HAP-1 (cell line): ENCODE results near the gene CTRL.
A peak's percentile ranks its signal among the peaks of the same experiment; 100 is the strongest.
"Not testable (repeated sequence)": the region's sequence is repeated elsewhere in the genome, so short reads cannot be mapped to it uniquely, and the experiment has no call there.

Experiments
- DNase-seq, 2 experiments: peaks; one replicate each; pipeline ENCODE4 v3.0.0-alpha.2; 2016 to 2020; ENCODE audit warnings: low spot score in 2 of 2
- H3K27me3 ChIP-seq: fragments of 250-450 bp; sonication (Bioruptor Pico); 2 replicates; pipeline ENCODE4 v1.5.1; 2020; ENCODE audit warnings: low read depth, mild to moderate bottlenecking, moderate library complexity
- H3K36me3 ChIP-seq: fragments of 250-450 bp; sonication (Bioruptor Pico); replicated peaks from 2 replicates; pipeline ENCODE4 v1.5.1; 2020; ENCODE audit warnings: mild to moderate bottlenecking
- H3K4me1 ChIP-seq: fragments of 250-450 bp; sonication (Bioruptor Pico); 2 replicates; pipeline ENCODE4 v1.5.1; 2020; ENCODE audit warnings: mild to moderate bottlenecking
- H3K4me3 ChIP-seq: fragments of 250-450 bp; sonication (Bioruptor Pico); 2 replicates; pipeline ENCODE4 v1.5.1; 2020; ENCODE audit warnings: mild to moderate bottlenecking, moderate library complexity
- H3K9me3 ChIP-seq: fragments of 250-450 bp; sonication (Bioruptor Pico); 2 replicates; pipeline ENCODE4 v1.5.1; 2020; ENCODE audit warnings: mild to moderate bottlenecking, moderate library complexity
- in situ Hi-C: fragments of 300-500 bp; cut with MboI; formaldehyde crosslinking; loops from 3 replicates; pipeline ENCODE4 v1.14.3; 2020; ENCODE audit warnings: low sequenced_read_pairs, inconsistent platforms, mixed read lengths

CTRL gene

DNA sequence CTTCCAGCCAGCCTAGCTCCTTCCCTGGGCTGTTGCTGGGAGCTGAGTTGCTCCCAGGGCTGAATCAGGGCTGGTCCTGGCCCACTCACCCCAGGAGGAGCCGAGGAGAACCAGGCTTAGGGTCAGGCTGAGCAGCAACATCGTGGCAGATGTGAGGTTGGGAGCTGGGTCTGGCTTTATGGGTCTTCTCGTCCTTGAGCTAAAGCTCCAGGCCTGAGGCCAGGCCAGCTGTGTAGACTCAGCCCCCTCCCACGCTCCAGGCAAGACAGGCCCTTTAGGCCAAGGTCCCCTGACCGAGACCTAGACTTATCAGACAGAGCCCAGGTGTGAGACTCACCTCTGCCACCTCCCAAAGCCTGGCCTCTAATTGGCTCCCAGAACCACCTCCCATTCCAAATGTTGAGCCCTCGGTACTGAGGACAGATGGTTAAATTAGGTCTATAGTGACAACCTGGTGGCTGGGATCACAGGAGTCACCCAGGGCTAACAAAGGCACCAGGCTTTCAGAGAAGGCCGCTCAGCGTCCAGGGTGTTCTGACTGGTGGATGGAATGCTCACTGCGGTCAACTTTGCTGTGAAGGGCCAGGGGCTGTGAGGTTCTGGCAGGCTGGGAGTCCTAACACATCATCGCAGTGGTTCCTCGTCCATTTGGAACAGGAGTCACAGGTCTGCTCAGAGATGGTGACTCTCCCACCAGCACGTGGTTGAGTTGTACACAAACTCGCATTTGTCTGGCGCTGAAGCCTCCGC is at the start of gene CTRL:
Gene CTRL (minus strand): TSS at position 151 of the 750 bp plus-strand sequence. CDS start 10 bp downstream, at position 141.
- no peaks in the 10 kb centered on the region for H3K9me3 ChIP-seq
- DNase-seq, result no peak
- H3K4me1 ChIP-seq, result peaks cover 9% of the 10 kb centered on the region
- in situ Hi-C loops, result no loop called here
- no peaks in the 10 kb centered on the region for H3K27me3 ChIP-seq
- H3K36me3 ChIP-seq, result peaks cover 24% of the 10 kb centered on the region
- no peak within 1 kb of the TSS for H3K4me3 ChIP-seq

- no peaks in the 10 kb centered on the region for H3K27me3 ChIP-seq
- no peaks in the 10 kb centered on the region for H3K4me1 ChIP-seq
- DNase-seq, result no peak
- no peaks in the 10 kb centered on the region for H3K9me3 ChIP-seq
- no peaks in the 10 kb centered on the region for H3K36me3 ChIP-seq
- in situ Hi-C loops, result no loop called here
- no peak within 1 kb of the TSS for H3K4me3 ChIP-seq
Observed at GRCh38 chr16:67979955-67980678, 48.5 kb upstream of the CTRL start, which contains the start of gene DPEP3. TSS of gene DPEP3 (minus strand) at chr16:67980499. CDS start at chr16:67980380, 119 bp downstream.

DNA sequence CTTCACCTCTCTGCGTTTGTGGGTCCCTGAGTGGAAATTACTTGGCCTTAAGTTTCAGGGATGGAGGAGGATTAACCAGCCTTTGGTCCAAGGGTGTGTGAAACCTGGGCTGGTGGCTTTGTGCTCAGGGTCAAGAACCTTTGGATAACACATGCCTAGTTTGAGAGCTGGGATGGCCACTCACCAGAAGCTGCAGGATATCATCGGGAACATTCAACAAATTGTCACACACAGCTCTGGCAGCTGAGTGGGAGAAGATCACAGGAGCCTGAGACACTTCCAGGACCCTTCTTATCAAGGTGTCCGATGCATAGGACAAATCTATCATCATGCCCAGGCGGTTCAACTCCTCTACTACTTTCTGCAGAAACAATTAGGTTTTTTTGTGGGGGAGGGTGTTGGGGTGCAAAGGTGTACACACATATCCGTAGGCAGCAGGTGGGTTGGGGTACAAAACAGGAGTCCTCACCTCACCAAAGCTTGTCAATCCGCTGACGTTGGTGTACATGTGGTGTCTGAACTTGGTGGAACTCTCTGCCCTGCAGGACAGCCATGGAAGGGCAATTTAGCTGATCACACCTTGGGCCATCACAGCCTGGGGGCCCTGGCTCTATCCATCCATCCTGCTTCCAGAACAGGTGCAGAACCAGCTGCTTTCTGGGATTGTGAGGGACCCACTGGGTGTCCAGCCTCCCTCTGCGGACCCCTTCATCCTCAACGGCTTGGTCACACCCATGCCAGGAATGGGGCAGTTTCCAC is 46.0 kb upstream of the CTRL start:
- H3K4me3 ChIP-seq, result no peak overlapping the region
- in situ Hi-C loops, result no loop called here
- H3K36me3 ChIP-seq, result no peaks in the 10 kb centered on the region
- no peak for DNase-seq
- H3K27me3 ChIP-seq, result no peaks in the 10 kb centered on the region
- H3K9me3 ChIP-seq, result no peaks in the 10 kb centered on the region
- no peaks in the 10 kb centered on the region for H3K4me1 ChIP-seq

- in situ Hi-C loops, result no loop called here
- no peaks in the 10 kb centered on the region for H3K36me3 ChIP-seq
- H3K4me3 ChIP-seq, result no peak overlapping the region
- H3K27me3 ChIP-seq, result no peaks in the 10 kb centered on the region
- no peaks in the 10 kb centered on the region for H3K4me1 ChIP-seq
- no peak for DNase-seq
- H3K9me3 ChIP-seq, result no peaks in the 10 kb centered on the region
Observed at GRCh38 chr16:67977005-67977404, 45.3 kb upstream of the CTRL start.

DNA sequence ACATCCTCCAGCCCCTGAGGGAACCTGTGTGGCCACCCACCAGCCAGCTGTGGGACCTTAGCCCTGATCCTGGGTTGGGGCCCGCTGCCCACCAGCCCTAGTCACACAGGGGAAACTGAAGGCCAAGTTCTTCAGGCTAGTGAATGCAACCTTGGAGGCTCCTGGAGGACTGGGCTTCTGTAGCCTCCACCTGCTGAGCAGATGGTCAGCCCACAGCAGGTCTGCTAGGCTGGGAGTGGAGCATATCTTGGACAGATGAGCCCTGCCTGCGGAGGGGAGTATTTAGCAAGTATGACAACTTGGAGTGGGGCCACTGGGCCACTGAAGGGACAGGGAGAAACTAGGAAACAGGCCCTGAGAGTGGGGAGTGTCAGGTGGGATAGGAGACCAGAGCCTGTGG is 44.5 kb upstream of the CTRL start:
- DNase-seq, result no peak
- Histone ChIP-seq H3K27me3 (no peaks in the 10 kb centered on the region), H3K4me1 (no peaks in the 10 kb centered on the region), H3K36me3 (no peaks in the 10 kb centered on the region), H3K9me3 (no peaks in the 10 kb centered on the region), H3K4me3 (no peak overlapping the region)
- in situ Hi-C loops, result no loop called here

- Histone ChIP-seq H3K36me3 (no peaks in the 10 kb centered on the region), H3K9me3 (no peaks in the 10 kb centered on the region), H3K27me3 (no peaks in the 10 kb centered on the region), H3K4me1 (no peaks in the 10 kb centered on the region), H3K4me3 (no peak overlapping the region)
- in situ Hi-C loops, result no loop called here
- no peak for DNase-seq
Observed at GRCh38 chr16:67975321-67976105, 43.9 kb upstream of the CTRL start.

GRCh38 chr16:67972285-67972684 is 40.6 kb upstream of the CTRL start:
- H3K4me3 ChIP-seq, H3K36me3 ChIP-seq, DNase-seq, H3K4me1 ChIP-seq, H3K27me3 ChIP-seq, in situ Hi-C loops, H3K9me3 ChIP-seq: not testable (repeated sequence)

- H3K4me1 ChIP-seq, result peaks cover 9% of the 10 kb centered on the region
- DNase-seq, result no peak
- H3K36me3 ChIP-seq, result no peaks in the 10 kb centered on the region
- no peaks in the 10 kb centered on the region for H3K27me3 ChIP-seq
- no peak overlapping the region for H3K4me3 ChIP-seq
- no peaks in the 10 kb centered on the region for H3K9me3 ChIP-seq
- in situ Hi-C loops, result no loop called here
Observed at GRCh38 chr16:67971111-67971510, 39.4 kb upstream of the CTRL start.

GRCh38 chr16:67969254-67970039 is 37.8 kb upstream of the CTRL start:
- Histone ChIP-seq H3K27me3 (no peaks in the 10 kb centered on the region), H3K9me3 (no peaks in the 10 kb centered on the region), H3K4me1 (peaks cover 9% of the 10 kb centered on the region), H3K36me3 (no peaks in the 10 kb centered on the region), H3K4me3 (no peak overlapping the region; the same call in 1 of the 2 replicates)
- in situ Hi-C loops, result no loop called here
- no peak for DNase-seq

- peak; percentile 73 to 90 for DNase-seq
- H3K4me1 ChIP-seq, result peaks cover 9% of the 10 kb centered on the region
- in situ Hi-C loops, result no loop called here
- no peaks in the 10 kb centered on the region for H3K36me3 ChIP-seq
- H3K27me3 ChIP-seq, result no peaks in the 10 kb centered on the region
- no peaks in the 10 kb centered on the region for H3K9me3 ChIP-seq
- peak within 1 kb of the TSS; percentile 59 for H3K4me3 ChIP-seq
Observed at GRCh38 chr16:67968400-67969253, 37.0 kb upstream of the CTRL start, which contains the start of gene SLC12A4. TSS of gene SLC12A4 (minus strand) at chr16:67968637. CDS start at chr16:67968553, 84 bp downstream.

- peaks cover 4% of the 10 kb centered on the region for H3K36me3 ChIP-seq
- DNase-seq, result peak in 1 of 2 experiments; percentile 54
- peak overlapping the region; percentile 59 for H3K4me3 ChIP-seq
- in situ Hi-C loops, result no loop called here
- no peaks in the 10 kb centered on the region for H3K9me3 ChIP-seq
- H3K27me3 ChIP-seq, result no peaks in the 10 kb centered on the region
- H3K4me1 ChIP-seq, result peaks cover 9% of the 10 kb centered on the region
Observed at GRCh38 chr16:67967958-67968399, 36.3 kb upstream of the CTRL start.
